NCI-H82 (cell line): Measurements from ENCODE around the gene PET100.

Source experiments
- DNase-seq: peaks from one replicate; lab custom pipeline; 2025; lab: John Stamatoyannopoulos, UW

PET100 gene

DNA sequence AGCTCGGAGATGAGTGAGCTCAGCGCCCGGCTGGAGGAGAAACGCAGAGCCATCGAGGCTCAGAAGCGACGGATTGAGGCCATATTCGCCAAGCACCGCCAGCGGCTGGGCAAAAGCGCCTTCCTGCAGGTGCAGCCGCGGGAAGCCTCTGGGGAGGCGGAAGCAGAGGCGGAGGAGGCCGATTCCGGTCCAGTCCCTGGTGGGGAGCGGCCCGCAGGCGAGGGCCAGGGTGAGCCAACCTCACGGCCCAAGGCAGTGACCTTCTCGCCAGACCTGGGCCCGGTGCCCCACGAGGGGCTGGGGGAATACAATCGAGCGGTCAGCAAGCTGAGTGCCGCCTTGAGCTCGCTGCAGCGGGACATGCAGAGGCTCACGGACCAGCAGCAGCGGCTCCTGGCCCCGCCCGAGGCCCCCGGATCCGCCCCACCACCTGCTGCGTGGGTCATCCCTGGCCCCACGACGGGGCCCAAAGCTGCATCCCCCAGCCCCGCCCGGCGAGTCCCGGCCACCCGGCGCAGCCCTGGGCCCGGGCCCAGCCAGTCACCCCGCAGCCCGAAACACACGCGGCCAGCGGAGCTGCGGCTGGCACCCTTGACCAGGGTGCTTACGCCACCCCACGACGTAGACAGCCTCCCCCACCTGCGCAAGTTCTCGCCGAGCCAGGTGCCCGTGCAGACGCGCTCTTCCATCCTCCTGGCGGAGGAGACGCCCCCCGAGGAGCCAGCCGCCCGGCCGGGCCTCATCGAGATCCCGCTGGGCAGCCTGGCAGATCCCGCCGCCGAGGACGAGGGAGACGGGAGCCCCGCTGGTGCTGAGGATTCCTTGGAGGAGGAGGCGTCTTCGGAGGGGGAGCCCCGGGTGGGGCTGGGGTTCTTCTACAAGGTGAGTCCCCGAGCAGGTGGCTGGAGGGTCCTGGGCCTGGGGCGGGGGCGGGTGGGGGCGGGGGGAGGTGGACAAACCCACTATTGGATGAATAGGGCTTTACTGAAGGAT is 17.0 kb upstream of the PET100 start:
- no peak for DNase-seq

GRCh38 chr19:7614859-7615741 is 14.5 kb upstream of the PET100 start:
- no peak for DNase-seq

DNA sequence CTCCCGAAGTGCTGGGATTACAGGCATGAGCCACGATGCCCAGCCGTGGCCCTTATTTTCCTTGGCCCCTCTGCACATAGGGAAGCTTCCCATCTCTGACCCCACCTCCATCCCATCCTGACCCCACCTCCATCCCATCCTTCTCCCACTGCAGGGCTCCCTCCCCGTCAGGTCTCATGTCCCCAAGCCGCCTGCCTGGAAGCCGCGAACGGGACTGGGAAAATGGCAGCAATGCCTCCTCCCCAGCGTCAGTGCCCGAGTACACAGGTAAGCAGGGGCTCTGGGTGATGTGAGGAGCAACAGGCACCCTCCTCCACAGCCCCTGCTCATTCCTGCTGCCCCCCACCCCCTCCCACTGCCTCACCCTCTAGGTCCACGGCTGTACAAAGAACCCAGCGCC is 12.4 kb upstream of the PET100 start:
- DNase-seq = no peak

- DNase-seq = no peak
These were observed 11.9 kb upstream of the PET100 start for GRCh38 chr19:7617735-7618134.

- DNase-seq = peak; percentile 77
These were observed 11.2 kb upstream of the PET100 start for GRCh38 chr19:7618348-7618747.

GRCh38 chr19:7618771-7619510 is 10.7 kb upstream of the PET100 start:
- peak; percentile 96 for DNase-seq

DNA sequence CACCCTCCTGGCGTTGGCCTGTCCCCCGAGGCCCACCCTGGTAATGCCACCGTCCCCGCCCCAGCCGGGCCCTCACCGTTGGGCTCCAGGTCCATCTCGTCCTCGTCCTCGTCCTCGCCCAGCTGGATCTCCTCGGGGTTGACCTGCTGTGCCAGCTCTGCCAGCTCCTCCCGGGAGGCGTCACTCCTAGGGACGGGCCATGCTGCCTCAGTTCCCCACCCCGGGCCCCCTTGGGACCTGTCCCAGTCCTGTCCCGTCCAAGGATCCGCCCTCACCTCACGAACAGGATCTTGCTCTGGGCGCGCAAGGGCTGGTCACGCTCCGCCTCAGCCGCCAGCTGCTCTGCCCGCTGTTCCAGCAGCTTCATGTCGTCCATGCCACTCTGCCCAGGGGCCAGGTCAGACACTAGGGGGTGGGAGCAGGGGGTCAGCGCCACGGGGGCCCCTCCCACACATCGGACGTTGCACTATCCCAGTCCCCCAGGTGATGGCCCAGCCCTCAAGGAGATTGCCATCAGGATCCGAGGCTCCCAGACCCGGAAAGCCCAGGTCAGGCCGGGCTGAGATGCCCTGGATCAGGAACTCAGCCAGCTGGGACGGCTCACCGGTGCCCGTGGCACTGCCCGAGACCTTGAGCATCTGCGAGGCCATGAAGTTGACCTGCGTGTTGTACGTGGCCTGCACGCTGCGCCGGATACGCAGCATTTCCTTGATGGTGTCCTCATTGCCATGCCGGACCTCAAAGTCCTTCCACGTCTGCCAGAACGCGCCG is 9.7 kb upstream of the PET100 start:
- DNase-seq = no peak

- DNase-seq = no peak
These were observed 8.9 kb upstream of the PET100 start for GRCh38 chr19:7620442-7621412.

GRCh38 chr19:7622933-7623685 is 6.5 kb upstream of the PET100 start:
- DNase-seq = peak; percentile 13

- DNase-seq = no peak
These were observed 5.6 kb upstream of the PET100 start for GRCh38 chr19:7623725-7624603.

- DNase-seq = no peak
These were observed 4.8 kb upstream of the PET100 start for GRCh38 chr19:7624810-7625209.

GRCh38 chr19:7625763-7626372 is 3.7 kb upstream of the PET100 start:
- no peak for DNase-seq

- DNase-seq = no peak
These were observed 2.4 kb upstream of the PET100 start for GRCh38 chr19:7627166-7627565.

- DNase-seq = no peak
These were observed 843 bp upstream of the PET100 start for GRCh38 chr19:7628589-7629311.

DNA sequence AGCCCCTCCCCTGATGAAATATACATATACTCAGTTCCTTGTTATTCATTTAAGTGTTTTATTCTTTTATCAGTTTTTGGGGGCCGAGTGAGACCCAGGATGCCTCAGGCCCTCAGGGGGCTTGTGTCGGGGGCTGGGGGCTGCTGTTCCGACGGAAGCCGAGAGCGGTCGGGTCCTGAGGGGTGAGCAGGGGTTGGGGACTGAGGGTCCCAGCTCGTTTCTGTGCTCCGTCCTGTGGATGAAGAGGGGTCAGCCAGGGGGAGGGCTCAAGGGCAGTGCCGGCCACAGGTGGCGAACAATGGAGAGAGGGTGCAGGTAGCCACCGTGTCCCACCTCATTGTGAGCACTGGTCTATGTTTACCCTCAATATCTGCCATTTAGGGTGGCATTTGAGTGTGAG is 2.0 kb downstream of the PET100 start:
- no peak for DNase-seq

GRCh38 chr19:7632340-7633203 is 3.0 kb downstream of the PET100 start:
- DNase-seq = no peak
